ENCODE data around the gene UBALD2. TPM values are rescaled to one million over a fixed set of nuclear protein-coding genes. Genes with fewer than 3 reads are reported as not detected.
A peak's percentile ranks its signal among the peaks of the same experiment; 100 is the strongest.

UBALD2 gene
- total and polyA plus RNA-seq, 7 donors, result 55.2 to 414 (median 135) TPM

- intact Hi-C loops (cut with DNase I), result no loop called here
- peaks cover 25% of the 10 kb centered on the region for H3K4me1 ChIP-seq
- no peak overlapping the region for H3K4me3 ChIP-seq
- H3K36me3 ChIP-seq (ENCODE audit: insufficient read depth in 1 of 2, low read depth in 1 of 2), result no peaks in the 10 kb centered on the region
- DNase-seq (no peak), ATAC-seq (no peak)
- H3K27ac ChIP-seq, result no peak overlapping the region
- H3K9me3 ChIP-seq, result no peaks in the 10 kb centered on the region
- TF ChIP-seq, protein P1, sequence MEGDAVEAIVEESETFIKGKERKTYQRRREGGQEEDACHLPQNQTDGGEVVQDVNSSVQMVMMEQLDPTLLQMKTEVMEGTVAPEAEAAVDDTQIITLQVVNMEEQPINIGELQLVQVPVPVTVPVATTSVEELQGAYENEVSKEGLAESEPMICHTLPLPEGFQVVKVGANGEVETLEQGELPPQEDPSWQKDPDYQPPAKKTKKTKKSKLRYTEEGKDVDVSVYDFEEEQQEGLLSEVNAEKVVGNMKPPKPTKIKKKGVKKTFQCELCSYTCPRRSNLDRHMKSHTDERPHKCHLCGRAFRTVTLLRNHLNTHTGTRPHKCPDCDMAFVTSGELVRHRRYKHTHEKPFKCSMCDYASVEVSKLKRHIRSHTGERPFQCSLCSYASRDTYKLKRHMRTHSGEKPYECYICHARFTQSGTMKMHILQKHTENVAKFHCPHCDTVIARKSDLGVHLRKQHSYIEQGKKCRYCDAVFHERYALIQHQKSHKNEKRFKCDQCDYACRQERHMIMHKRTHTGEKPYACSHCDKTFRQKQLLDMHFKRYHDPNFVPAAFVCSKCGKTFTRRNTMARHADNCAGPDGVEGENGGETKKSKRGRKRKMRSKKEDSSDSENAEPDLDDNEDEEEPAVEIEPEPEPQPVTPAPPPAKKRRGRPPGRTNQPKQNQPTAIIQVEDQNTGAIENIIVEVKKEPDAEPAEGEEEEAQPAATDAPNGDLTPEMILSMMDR (IDR thresholded peaks at IDR 0.05), result no peak
- H3K27me3 ChIP-seq (ENCODE audit: insufficient read depth in 3 of 3, low read length in 2 of 3), result no peaks in the 10 kb centered on the region
Observed at GRCh38 chr17:76236603-76237002, 28.5 kb upstream of the UBALD2 start.

DNA sequence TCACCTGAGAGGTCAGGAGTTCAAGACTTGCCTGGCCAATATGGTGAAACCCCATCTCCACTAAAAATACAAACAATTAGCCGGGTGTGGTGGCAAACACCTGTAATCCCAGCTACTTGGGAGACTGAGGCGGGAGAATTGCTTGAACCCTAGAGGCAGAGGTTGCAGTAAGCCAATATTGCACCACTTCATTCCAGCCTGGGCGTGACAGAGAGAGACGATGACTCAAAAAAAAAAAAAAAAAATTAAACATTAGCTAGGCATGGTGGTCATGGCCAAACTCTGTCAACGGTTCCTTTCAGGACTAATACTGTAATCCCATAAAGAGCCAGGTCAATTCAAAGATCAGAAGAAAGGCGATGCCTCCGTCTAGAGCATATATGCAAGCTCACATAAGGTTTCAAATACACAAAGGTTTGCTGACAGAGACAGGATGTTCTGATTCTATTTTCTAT is 27.3 kb upstream of the UBALD2 start:
- Histone ChIP-seq H3K4me1 (peaks cover 28% of the 10 kb centered on the region), H3K27me3 (ENCODE audit: insufficient read depth in 3 of 3, low read length in 2 of 3) (no peaks in the 10 kb centered on the region), H3K9me3 (no peaks in the 10 kb centered on the region), H3K27ac (peak overlapping the region; percentile 1), H3K36me3 (ENCODE audit: insufficient read depth in 1 of 2, low read depth in 1 of 2) (no peaks in the 10 kb centered on the region), H3K4me3 (no peak overlapping the region)
- TF ChIP-seq, protein P1 (IDR thresholded peaks at IDR 0.05), result no peak
- no peak for DNase-seq
- whole genome bisulfite sequencing, 3 donors, result 63 to 84% (median 68%) methylated on average over 7 of the region's 7 CpGs
- ATAC-seq, result peak in 1 of 4 donors; percentile 7
- intact Hi-C loops (cut with DNase I), result no loop called here

DNA sequence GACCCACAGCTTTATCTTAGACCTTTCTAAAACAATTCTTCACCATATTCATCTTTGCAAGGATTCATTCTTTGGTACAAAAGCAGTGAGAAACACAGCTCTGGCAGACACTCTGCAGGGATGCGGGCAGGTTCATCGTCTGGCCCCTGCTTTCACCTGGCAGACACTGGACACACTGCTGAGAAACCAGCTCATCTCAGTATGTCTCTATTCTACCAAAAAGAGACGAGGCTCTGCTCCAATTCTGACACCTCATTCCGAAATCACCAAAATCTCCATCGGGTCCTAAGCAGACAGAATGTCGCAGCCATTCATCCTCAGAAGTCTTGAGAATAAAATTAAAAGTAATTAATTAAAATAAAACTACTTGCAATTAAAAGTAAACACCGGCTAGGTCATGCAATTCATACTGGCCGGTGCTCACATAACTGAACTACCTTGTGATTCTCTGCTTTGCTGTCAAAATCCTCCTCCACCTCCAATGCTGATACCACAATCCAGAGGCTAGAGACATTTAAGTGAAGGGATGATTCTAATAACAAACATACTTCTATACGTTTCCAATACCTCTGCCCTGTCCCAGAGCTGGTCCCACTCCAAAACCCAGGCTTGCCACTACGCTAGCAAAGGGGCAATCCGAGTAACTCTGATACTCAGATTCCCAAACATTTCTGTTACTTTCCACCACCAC is 26.2 kb upstream of the UBALD2 start:
- peaks cover 35% of the 10 kb centered on the region for H3K4me1 ChIP-seq
- ATAC-seq (no peak), DNase-seq (no peak)
- 29 to 58% (median 35%) methylated on average over 11 of the region's 11 CpGs for WGBS, 3 donors
- H3K27ac ChIP-seq, result peak overlapping the region; percentile 89
- no peaks in the 10 kb centered on the region for H3K27me3 ChIP-seq (ENCODE audit: insufficient read depth in 3 of 3, low read length in 2 of 3)
- TF ChIP-seq, protein P1 (IDR thresholded peaks at IDR 0.05), result no peak
- peak overlapping the region; percentile 76 for H3K4me3 ChIP-seq
- intact Hi-C loops (cut with DNase I), result no loop called here
- H3K9me3 ChIP-seq, result no peaks in the 10 kb centered on the region
- H3K36me3 ChIP-seq (ENCODE audit: insufficient read depth in 1 of 2, low read depth in 1 of 2), result no peaks in the 10 kb centered on the region

DNA sequence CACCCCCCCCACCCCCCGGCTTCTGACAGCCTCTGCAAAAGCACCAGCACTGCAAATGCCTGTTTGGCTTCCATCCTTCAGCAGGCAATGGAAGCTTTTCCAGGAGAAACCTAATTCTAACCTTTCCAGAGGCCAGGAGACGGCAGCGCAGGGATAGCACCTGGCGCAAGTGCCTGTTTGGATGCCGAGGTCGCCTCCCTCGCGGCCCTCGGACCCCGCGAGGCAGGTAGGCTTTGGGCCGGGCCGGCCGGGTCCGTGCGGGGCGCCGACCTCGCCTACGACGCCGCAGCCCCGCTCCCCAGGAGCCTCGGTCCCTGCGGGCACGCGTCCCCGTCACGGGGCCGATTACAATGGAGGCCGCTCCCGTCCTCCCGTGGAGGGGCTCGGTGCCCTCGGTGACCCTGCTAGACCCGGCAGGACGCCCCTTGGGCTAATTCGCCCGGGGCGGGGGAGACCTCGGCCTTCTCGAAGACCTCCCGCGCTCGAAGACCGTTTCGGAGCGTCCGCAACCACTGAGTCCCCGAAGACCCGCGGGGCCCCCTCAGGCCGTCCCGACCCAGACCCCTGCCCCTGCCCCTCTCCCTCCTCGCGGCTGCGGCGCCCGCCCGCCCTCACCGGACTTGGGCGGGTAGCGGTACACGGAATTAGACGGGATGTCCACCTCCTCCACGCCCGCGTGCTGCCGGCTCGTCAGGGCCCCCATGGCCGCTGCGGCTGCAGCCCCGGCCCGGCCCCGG is 25.4 kb upstream of the UBALD2 start:
- 2 to 6% (median 3%) methylated on average over 48 to 75 of the region's 75 CpGs for WGBS, 3 donors
- Histone ChIP-seq H3K4me1 (peaks cover 36% of the 10 kb centered on the region), H3K27me3 (ENCODE audit: insufficient read depth in 3 of 3, low read length in 2 of 3) (no peaks in the 10 kb centered on the region), H3K9me3 (no peaks in the 10 kb centered on the region), H3K4me3 (peak overlapping the region; percentile 76), H3K36me3 (ENCODE audit: insufficient read depth in 1 of 2, low read depth in 1 of 2) (no peaks in the 10 kb centered on the region), H3K27ac (peak overlapping the region; percentile 89)
- TF ChIP-seq, protein P1 (IDR thresholded peaks at IDR 0.05), result no peak
- intact Hi-C loops (cut with DNase I), result loop anchor here in 1 of 2 donors (5.0 kb wide), 1 partner anchor 42 kb away; no protein-coding TSS in a partner anchor
- DNase-seq, result no peak
- ATAC-seq, result peak in 3 of 4 donors; percentile 3 to 14 (median 6)
